Measurements from ENCODE around the gene CDK14.

CDK14 gene

DNA sequence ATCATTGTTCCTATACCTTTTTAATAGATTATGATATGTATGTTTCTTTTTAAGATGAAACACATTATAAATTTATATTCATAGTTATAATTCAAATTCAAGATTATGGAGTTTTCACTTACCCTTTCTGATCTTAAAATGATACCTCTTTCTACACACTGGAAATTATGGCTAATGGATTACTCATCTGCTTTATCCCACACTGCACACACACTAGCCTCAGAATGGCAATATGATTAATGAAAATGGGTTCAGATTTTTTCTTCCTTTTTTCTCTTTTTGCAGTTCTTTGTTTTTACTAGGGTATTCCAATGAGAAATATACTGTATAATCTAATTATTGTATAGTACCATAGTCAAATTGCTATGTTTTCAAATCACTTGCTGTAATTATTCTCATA, 585.8 kb downstream of the CDK14 start:
- no peak overlapping the region for H3K4me3 ChIP-seq (ENCODE audit: low read length)
- TF ChIP-seq ZNF274 (IDR thresholded peaks at IDR 0.05; ENCODE audit: low read depth, low read length), result no peak

GRCh38 chr7:91182819-91183764, 587.0 kb downstream of the CDK14 start:
- TF ChIP-seq ZNF274 (IDR thresholded peaks at IDR 0.05; ENCODE audit: low read depth, low read length), result no peak
- no peak overlapping the region for H3K4me3 ChIP-seq (ENCODE audit: low read length)

- no peak for TF ChIP-seq ZNF274 (IDR thresholded peaks at IDR 0.05; ENCODE audit: low read depth, low read length)
- H3K4me3 ChIP-seq (ENCODE audit: low read length), result no peak overlapping the region
Measured at GRCh38 chr7:91185771-91186170, 589.6 kb downstream of the CDK14 start.

DNA sequence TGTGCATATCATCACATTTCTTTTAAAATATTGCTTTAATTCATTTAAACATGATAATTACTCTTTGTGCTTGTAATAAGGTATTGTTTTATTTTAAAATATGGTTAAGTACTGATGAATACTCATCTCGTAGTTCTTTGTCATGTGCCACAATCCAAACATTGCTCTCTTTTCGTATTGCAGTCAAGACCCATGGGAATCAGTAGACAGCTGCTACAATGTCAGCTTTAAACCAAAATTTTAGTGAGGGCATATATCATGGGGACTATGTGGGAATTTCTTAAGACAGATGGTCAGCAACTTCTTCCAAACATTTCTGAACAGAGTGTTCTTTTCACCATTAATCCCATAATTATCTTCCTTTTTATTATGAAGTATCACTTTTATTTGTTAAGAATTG, 590.9 kb downstream of the CDK14 start:
- H3K4me3 ChIP-seq (ENCODE audit: low read length), result no peak overlapping the region
- TF ChIP-seq ZNF274 (IDR thresholded peaks at IDR 0.05; ENCODE audit: low read depth, low read length), result no peak

DNA sequence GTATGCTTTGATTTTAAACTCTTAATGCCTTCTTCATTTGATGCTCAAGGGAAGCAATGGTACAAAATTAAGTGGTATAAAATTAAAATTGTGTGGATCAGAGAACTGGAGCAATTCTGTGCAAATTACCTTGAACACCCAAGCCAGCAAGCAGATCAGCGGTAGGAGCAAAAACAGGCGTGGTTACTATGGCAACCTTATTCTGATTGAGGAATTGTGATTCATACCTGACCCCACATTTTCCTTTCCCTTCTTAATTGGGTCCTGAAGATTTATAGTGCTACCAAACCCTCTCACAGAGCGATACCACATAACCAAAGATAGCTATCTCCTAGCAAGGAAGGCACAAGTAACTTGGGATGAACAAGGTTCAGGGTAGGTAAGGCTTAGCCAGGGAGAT, 595.6 kb downstream of the CDK14 start:
- TF ChIP-seq ZNF274 (IDR thresholded peaks at IDR 0.05; ENCODE audit: low read depth, low read length), result no peak
- H3K4me3 ChIP-seq (ENCODE audit: low read length), result no peak overlapping the region

DNA sequence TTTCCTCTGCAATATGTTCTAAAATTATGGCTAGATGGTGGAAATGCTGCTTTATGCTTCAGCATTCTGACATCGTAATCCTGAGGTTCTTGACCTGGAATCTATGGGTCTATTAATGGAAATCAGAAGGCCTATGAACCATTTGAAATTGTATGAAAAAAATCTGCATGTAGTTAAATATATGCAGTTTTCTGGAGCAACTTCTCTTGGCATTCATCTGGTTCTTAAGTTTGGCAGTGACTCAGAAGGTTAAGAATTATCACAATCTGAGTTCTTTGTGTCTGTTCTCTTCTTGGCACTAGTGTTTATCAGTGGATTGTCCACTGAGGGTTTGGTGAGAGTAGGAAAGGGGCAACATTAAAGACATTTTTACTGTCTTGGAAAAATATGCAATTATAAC, 597.0 kb downstream of the CDK14 start:
- H3K4me3 ChIP-seq (ENCODE audit: low read length), result no peak overlapping the region
- TF ChIP-seq ZNF274 (IDR thresholded peaks at IDR 0.05; ENCODE audit: low read depth, low read length), result no peak

DNA sequence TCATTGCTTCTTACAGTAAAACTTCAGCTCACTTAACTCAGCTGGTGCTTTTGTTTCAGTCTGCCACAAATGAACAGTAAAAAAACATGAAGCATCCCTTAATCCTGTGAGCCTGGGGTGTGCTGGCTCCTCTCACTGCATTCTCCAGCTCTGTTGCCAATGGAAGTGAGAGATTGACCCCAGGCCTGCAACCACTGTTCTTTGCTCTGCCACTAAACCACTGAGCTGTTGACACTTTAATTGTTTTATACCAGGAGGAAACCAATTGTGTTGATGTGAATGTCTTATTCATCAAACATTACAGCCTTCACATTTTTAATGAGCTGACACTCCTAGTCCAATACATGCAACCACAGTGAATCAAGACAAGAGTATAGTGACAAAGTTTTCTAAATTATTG, 598.7 kb downstream of the CDK14 start:
- no peak for TF ChIP-seq ZNF274 (IDR thresholded peaks at IDR 0.05; ENCODE audit: low read depth, low read length)
- H3K4me3 ChIP-seq (ENCODE audit: low read length), result no peak overlapping the region

DNA sequence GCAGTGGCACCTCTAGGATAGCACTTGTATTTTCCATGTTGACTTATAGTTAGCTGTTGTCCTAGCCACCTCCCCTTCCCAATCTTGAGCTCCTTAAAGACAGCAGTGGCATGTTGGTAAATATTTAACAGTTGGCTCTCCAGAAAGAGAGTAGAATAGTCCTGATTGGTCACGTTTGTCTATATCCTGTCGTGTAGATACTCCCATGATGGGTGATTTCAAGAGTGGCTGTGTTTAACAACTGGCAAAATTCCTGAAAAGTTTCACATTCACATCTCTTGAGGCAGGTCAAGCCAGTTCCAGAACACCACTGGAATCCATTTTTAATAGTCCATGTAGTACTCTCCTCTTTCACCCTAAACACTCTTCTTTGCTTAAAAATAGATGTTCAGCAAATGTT, 599.9 kb downstream of the CDK14 start:
- H3K4me3 ChIP-seq (ENCODE audit: low read length), result no peak overlapping the region
- TF ChIP-seq ZNF274 (IDR thresholded peaks at IDR 0.05; ENCODE audit: low read depth, low read length), result no peak

DNA sequence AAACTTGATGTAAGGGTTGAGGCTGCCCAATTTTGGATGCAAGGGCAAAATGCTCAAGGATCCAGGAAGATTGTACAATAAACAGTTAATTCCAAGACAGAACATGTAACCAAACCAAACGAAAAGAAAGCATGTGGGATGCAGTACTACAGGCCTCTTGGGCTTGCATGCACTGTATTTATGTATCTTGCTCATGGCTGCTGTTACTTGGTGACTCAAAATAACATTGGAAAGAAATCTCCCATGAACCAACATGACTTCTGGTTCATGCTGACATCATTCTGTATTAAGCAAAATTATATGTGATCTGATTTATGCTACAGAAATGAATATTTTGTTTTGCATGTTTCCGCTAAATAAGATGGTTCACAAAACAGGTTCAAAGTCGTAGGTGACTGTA, 602.2 kb downstream of the CDK14 start:
- TF ChIP-seq ZNF274 (IDR thresholded peaks at IDR 0.05; ENCODE audit: low read depth, low read length), result no peak
- H3K4me3 ChIP-seq (ENCODE audit: low read length), result no peak overlapping the region

DNA sequence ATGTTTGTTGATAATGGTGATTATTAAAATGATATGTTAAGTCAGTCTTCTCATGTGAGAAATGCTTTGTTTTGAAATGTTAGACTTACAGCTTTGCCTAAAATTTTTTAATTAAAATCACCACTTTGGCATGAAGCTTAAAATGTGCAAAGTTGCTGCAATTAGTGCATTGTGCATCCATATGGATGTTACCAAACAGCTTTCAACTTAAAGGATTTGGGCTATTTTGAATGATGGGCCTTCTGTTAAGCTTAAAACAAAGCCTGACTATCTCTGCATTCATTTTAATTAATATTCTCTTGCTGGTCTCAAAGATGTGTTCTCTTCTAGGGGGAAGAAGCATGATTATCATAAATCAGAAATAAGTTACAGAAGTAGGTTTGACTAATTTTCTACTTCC, 603.5 kb downstream of the CDK14 start:
- no peak overlapping the region for H3K4me3 ChIP-seq (ENCODE audit: low read length)
- TF ChIP-seq ZNF274 (IDR thresholded peaks at IDR 0.05; ENCODE audit: low read depth, low read length), result no peak

DNA sequence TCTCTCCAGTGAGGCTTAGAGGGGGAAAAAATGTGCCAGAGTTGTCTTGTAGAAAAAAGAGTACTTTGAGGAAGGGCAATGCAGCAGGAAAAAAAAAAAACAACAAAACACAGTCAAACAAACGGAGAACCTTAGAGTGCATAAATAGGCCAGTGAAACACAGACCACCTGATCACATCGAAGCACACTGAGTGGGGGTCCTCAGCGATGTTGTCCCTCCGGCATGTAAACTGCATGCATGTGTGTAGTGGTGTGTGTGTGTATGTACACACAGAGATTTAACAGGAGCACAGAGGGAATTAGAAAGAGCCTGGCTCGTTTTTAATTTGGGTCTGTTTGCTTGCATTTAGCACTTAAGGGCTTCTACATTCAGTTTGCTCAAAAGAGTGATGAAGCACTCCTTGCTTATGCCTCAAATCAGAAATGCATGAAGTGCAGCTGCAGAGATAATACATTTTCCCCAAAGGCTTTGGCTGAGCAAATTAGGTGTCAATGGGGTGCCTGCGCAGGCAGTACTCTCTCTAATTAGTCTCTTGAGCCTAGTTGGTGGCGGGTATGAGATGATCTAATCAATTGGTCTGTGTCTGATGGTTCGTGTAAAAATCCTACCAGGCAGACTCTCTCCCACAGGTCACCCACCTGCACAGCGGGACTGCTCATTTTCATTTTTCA, 605.5 kb downstream of the CDK14 start:
- no peak for TF ChIP-seq ZNF274 (IDR thresholded peaks at IDR 0.05; ENCODE audit: low read depth, low read length)
- H3K4me3 ChIP-seq (ENCODE audit: low read length), result no peak overlapping the region

DNA sequence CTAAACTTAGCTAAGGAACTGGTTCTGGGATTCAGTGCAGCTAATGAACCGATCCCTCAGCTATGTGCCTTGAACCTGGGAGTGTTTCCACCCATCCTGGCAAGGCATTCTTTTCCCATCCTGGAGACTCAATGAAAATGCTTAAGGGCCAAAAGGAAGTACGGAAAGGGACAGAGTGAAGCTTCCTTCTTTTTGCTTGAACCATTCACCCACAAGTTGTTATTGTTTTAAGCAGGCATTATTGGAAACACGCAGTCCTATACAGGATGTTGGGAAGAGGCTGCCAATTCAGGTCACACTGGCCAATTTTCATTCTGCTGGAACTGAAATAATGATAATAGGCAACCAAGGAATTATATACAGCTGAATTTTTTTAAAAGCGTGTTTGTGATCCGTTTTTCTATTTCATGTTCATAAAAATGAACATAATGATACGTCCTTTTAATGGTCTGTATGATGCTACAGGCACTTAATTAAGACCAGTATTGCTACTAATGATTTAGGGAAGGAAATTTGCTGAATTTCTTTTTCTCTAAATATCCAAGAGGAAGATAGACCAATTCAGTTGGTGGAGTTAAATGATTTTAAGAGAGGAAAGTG, 610.3 kb downstream of the CDK14 start:
- no peak for TF ChIP-seq ZNF274 (IDR thresholded peaks at IDR 0.05; ENCODE audit: low read depth, low read length)
- H3K4me3 ChIP-seq (ENCODE audit: low read length), result no peak overlapping the region

DNA sequence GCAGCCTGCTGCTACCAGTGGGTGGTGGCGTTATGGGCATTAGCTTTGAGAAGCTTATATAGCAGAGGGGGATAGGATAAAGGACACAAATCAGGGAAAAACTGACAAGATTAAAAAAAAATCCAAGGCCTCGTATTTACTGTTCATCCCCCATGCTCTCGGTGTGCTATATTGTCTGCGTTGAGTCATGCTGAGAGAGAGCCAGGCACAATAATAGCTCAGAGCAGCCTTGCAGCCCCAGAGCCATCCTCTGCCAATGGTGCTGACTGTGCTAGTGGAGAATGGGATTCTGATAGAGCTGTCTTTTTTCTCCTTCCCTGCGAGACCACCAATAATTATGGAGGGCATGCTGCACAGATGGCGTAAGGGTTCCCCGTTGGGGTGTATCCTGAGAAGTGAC, 616.5 kb downstream of the CDK14 start:
- no peak for TF ChIP-seq ZNF274 (IDR thresholded peaks at IDR 0.05; ENCODE audit: low read depth, low read length)
- no peak overlapping the region for H3K4me3 ChIP-seq (ENCODE audit: low read length)

- no peak overlapping the region for H3K4me3 ChIP-seq (ENCODE audit: low read length)
- no peak for TF ChIP-seq ZNF274 (IDR thresholded peaks at IDR 0.05; ENCODE audit: low read depth, low read length)
Measured at GRCh38 chr7:91226411-91226810, 630.3 kb downstream of the CDK14 start.

GRCh38 chr7:91228327-91228726, 632.2 kb downstream of the CDK14 start:
- H3K4me3 ChIP-seq (ENCODE audit: low read length), result no peak overlapping the region
- no peak for TF ChIP-seq ZNF274 (IDR thresholded peaks at IDR 0.05; ENCODE audit: low read depth, low read length)
